K562 (cell line): ENCODE measurements around the gene SGMS1. TPM values are rescaled to one million over a fixed set of nuclear protein-coding genes. Genes with fewer than 3 reads are reported as not detected.
A peak's percentile ranks its signal among the peaks of the same experiment; 100 is the strongest.

Source experiments
- BCL6 ChIP-seq: fragments of 250-450 bp; sonication (Bioruptor Pico); IDR thresholded peaks from 2 replicates; pipeline ENCODE4 v1.4.0; 2020
- CBFA2T2 ChIP-seq: fragments of 450-650 bp; conservative IDR thresholded peaks from 2 replicates; pipeline ENCODE4 v1.6.1; 2017; ENCODE audit warnings: mild to moderate bottlenecking
- CUX1 ChIP-seq: fragments of 200-800 bp; sonication (Bioruptor generic); IDR thresholded peaks from 2 replicates; pipeline ENCODE4 v1.6.1; 2016; ENCODE audit warnings: missing genetic modification characterization, missing compliant biosample characterization
- DEAF1 ChIP-seq: fragments of 450-650 bp; formaldehyde crosslinking; IDR thresholded peaks from 2 replicates; pipeline ENCODE4 v1.4.0; 2020; ENCODE audit warnings: mild to moderate bottlenecking, moderate library complexity
- HDAC2 ChIP-seq: fragments of 450-650 bp; IDR thresholded peaks from 2 replicates; pipeline ENCODE4 v1.6.1; 2016; ENCODE audit warnings: mild to moderate bottlenecking
- HDAC3 ChIP-seq: fragments of 450-650 bp; IDR thresholded peaks from 2 replicates; pipeline ENCODE4 v1.6.1; 2018; ENCODE audit warnings: borderline replicate concordance, mild to moderate bottlenecking, moderate library complexity; ENCODE audit not compliant: partially characterized antibody
- HES1 ChIP-seq: fragments of 450-650 bp; IDR thresholded peaks from 2 replicates; pipeline ENCODE4 v1.6.1; 2016; ENCODE audit warnings: low read depth, mild to moderate bottlenecking, moderate library complexity
- HLTF ChIP-seq: fragments of 450-650 bp; IDR thresholded peaks from 2 replicates; pipeline ENCODE4 v1.6.1; 2016
- NCOA1 ChIP-seq: fragments of 450-650 bp; IDR thresholded peaks from 2 replicates; pipeline ENCODE4 v1.6.1; 2016; ENCODE audit warnings: low read depth
- NFRKB ChIP-seq: fragments of 450-650 bp; IDR thresholded peaks from 2 replicates; pipeline ENCODE4 v1.6.1; 2016; ENCODE audit warnings: low read depth
- PHB ChIP-seq: fragments of 250-450 bp; sonication (Bioruptor Pico); IDR thresholded peaks from 2 replicates; pipeline ENCODE4 v1.5.0; 2021
- PHF20 ChIP-seq: fragments of 450-650 bp; IDR thresholded peaks from 2 replicates; pipeline ENCODE4 v1.6.1; 2018; ENCODE audit not compliant: partially characterized antibody
- RAD51 ChIP-seq: fragments of 450-650 bp; IDR thresholded peaks from 2 replicates; pipeline ENCODE4 v1.7.1; 2016; ENCODE audit warnings: low read depth, mild to moderate bottlenecking, borderline replicate concordance
- WHSC1 ChIP-seq: IDR thresholded peaks from one replicate; pipeline ENCODE4 v1.6.1; 2012; ENCODE audit warnings: low read length, control low read depth, inconsistent platforms
- ZFP1 ChIP-seq: fragments of 450-650 bp; formaldehyde crosslinking; IDR thresholded peaks from 2 replicates; pipeline ENCODE4 v1.4.0; 2020; ENCODE audit warnings: mild to moderate bottlenecking, mixed read lengths
- ZNF655 ChIP-seq: fragments of 250-450 bp; sonication (Bioruptor Pico); IDR thresholded peaks from 2 replicates; pipeline ENCODE4 v1.5.0; 2021
- ZZZ3 ChIP-seq: fragments of 450-650 bp; IDR thresholded peaks from 2 replicates; pipeline ENCODE4 v1.6.1; 2016; ENCODE audit warnings: antibody characterized with exemption, mild to moderate bottlenecking, moderate library complexity
- polyA plus RNA-seq, 8 experiments: library from polyadenylated mRNA; depleted of rRNA in 4 of 8; stranded (reverse) in 5 of 8; unstranded in 3 of 8; fragments of >200 nt; fragmentation: Nextera tagmentation in 2 of 8; fragmentation: Illumina TruSeq in 1 of 8; extraction: Ambion mirVana in 2 of 8; extraction: Trizol in 1 of 8; gene quantifications; 2 replicates each; pipeline versions ENCODE4 v1.2.1 to v1.2.3, GENCODE V29; 2011 to 2014; ENCODE audit warnings: inconsistent platforms in 1 of 8, missing spikeins in 1 of 8
- total RNA-seq, 7 experiments: library from RNA; depleted of rRNA in 6 of 7; stranded (reverse); fragments of >200 nt in 6 of 7; fragmentation: Illumina TruSeq in 2 of 7; extraction: Trizol in 2 of 7; gene quantifications; 2 replicates each; pipeline versions ENCODE4 v1.2.1 to v1.2.3, GENCODE V29; 2011 to 2021; ENCODE audit warnings: low replicate concordance in 1 of 7

The SGMS1 gene
- total and polyA plus RNA-seq, 9 of the 15 experiments (the other 6 are each of a cell fraction or from before 2014, with no cell fraction given) = 22.6 to 232 (median 82.2) TPM

GRCh38 chr10:50316695-50317648 lies 306.8 kb downstream of the SGMS1 start (continued):
- TF ChIP-seq HLTF (no peak), NCOA1 (no peak), NFRKB (peak; percentile 40; the same call in 1 of the 2 replicates), DEAF1 (CRISPR knock-in tag) (peak; percentile 33; the same call in 1 of the 2 replicates), HDAC2 (peak; percentile 49; the same call in 1 of the 2 replicates), CBFA2T2 (no peak), PHF20 (no peak), CUX1 (no peak; the same call in 1 of the 2 replicates), BCL6 (no peak), WHSC1 (no peak), PHB (no peak), HDAC3 (no peak), ZFP1 (CRISPR knock-in tag) (no peak), HES1 (no peak), RAD51 (0 out of 2 replicates have a peak, but pooled peaks have one; percentile 2), ZZZ3 (no peak), ZNF655 (CRISPR knock-in tag) (no peak)
